GM23338 (cell line): ENCODE results near the gene PRCC. TPM values are rescaled to one million over a fixed set of nuclear protein-coding genes. Genes with fewer than 3 reads are reported as not detected.
A peak's percentile ranks its signal among the peaks of the same experiment; 100 is the strongest.

Experiments
- ATAC-seq: fragments of 200-7000 bp; cut with Tn5 transposase; 3 replicates; pipeline ENCODE4 v1.9.1; 2020
- DNase-seq: peaks from one replicate; pipeline ENCODE4 v3.0.0-alpha.2; 2015; ENCODE audit warnings: low spot score
- H2AFZ ChIP-seq: fragments of 200-600 bp; sonication (generic); 2 replicates; pipeline ENCODE4 v1.8.0; 2016; ENCODE audit warnings: antibody characterized with exemption, mild to moderate bottlenecking, moderate library complexity
- H3F3A ChIP-seq: fragments of 200-600 bp; sonication (generic); replicated peaks from 2 replicates; pipeline ENCODE4 v1.8.0; 2017; ENCODE audit warnings: antibody characterized with exemption, mixed run types, low read depth
- H3K27ac ChIP-seq: fragments of 200-600 bp; sonication (generic); 2 replicates; pipeline ENCODE4 v1.6.1; 2016; ENCODE audit warnings: low read depth
- H3K27me3 ChIP-seq: fragments of 200-600 bp; sonication (generic); 2 replicates; pipeline ENCODE4 v1.8.0; 2016; ENCODE audit warnings: mild to moderate bottlenecking, mixed run types, moderate library complexity; ENCODE audit not compliant: insufficient read depth
- H3K36me3 ChIP-seq: fragments of 200-600 bp; sonication (generic); 2 replicates; pipeline ENCODE4 v1.8.0; 2016; ENCODE audit warnings: mild to moderate bottlenecking; ENCODE audit not compliant: insufficient read depth
- H3K4me1 ChIP-seq: fragments of 200-600 bp; sonication (generic); 2 replicates; pipeline ENCODE4 v1.8.0; 2016; ENCODE audit warnings: mild to moderate bottlenecking, moderate library complexity; ENCODE audit not compliant: insufficient read depth
- H3K4me2 ChIP-seq: fragments of 200-600 bp; sonication (generic); 2 replicates; pipeline ENCODE4 v1.7.1; 2017; ENCODE audit warnings: mixed run types
- H3K4me3 ChIP-seq: fragments of 200-600 bp; sonication (generic); 2 replicates; pipeline ENCODE4 v1.6.1; 2016; ENCODE audit warnings: mixed run types
- H3K79me2 ChIP-seq: fragments of 200-600 bp; sonication (generic); replicated peaks from 2 replicates; pipeline ENCODE4 v1.8.0; 2017; ENCODE audit warnings: mild to moderate bottlenecking; ENCODE audit not compliant: insufficient read depth
- H3K9me2 ChIP-seq: fragments of 200-600 bp; sonication (generic); 2 replicates; pipeline ENCODE4 v1.8.0; 2017; ENCODE audit not compliant: insufficient read depth
- H4K20me1 ChIP-seq: fragments of 200-600 bp; sonication (generic); replicated peaks from 2 replicates; pipeline ENCODE4 v1.8.0; 2017; ENCODE audit warnings: mild to moderate bottlenecking; ENCODE audit not compliant: insufficient read depth
- H3K27ac Mint-ChIP-seq: 2 replicates; pipeline ENCODE4 v1.8.0; 2020; ENCODE audit warnings: inconsistent platforms, mild to moderate bottlenecking, moderate library complexity, mixed read lengths
- H3K27me3 Mint-ChIP-seq: 3 replicates; pipeline ENCODE4 v1.8.0; 2022; ENCODE audit warnings: low read depth, mild to moderate bottlenecking, moderate library complexity, mixed read lengths, inconsistent platforms; ENCODE audit not compliant: insufficient read depth, poor library complexity
- H3K36me3 Mint-ChIP-seq: 3 replicates; pipeline ENCODE4 v1.8.0; 2021; ENCODE audit warnings: low read depth, mild to moderate bottlenecking, inconsistent platforms, moderate library complexity, mixed read lengths
- H3K4me1 Mint-ChIP-seq: 3 replicates; pipeline ENCODE4 v1.8.0; 2020; ENCODE audit warnings: mild to moderate bottlenecking, inconsistent platforms, mixed read lengths
- H3K4me3 Mint-ChIP-seq: 3 replicates; pipeline ENCODE4 v1.8.0; 2021; ENCODE audit warnings: moderate library complexity, mild to moderate bottlenecking, inconsistent platforms, mixed read lengths
- H3K9me3 Mint-ChIP-seq: 3 replicates; pipeline ENCODE4 v1.8.0; 2020; ENCODE audit warnings: moderate library complexity, mild to moderate bottlenecking, inconsistent platforms, mixed read lengths
- CREB1 ChIP-seq: fragments of 250-450 bp; sonication (Bioruptor Pico); IDR thresholded peaks from 2 replicates; pipeline ENCODE4 v1.5.0; 2020; ENCODE audit warnings: low read depth, mild to moderate bottlenecking, moderate library complexity
- ETS1 ChIP-seq: IDR thresholded peaks from 2 replicates; pipeline ENCODE4 v1.6.1; 2016; ENCODE audit warnings: antibody characterized with exemption
- EZH2 ChIP-seq: fragments of 200-600 bp; sonication (generic); IDR thresholded peaks from one replicate; pipeline ENCODE4 v1.8.0; 2017; ENCODE audit warnings: antibody characterized with exemption, mild to moderate bottlenecking, low read depth; ENCODE audit not compliant: unreplicated experiment
- EZH2phosphoT487 ChIP-seq: fragments of 200-600 bp; sonication (generic); IDR thresholded peaks from one replicate; pipeline ENCODE4 v1.8.1; 2018; ENCODE audit warnings: antibody characterized with exemption; ENCODE audit not compliant: unreplicated experiment
- JUNB ChIP-seq: IDR thresholded peaks from one replicate; pipeline ENCODE4 v1.6.1; 2016; ENCODE audit warnings: antibody characterized with exemption; ENCODE audit not compliant: unreplicated experiment
- NANOG ChIP-seq: IDR thresholded peaks from 2 replicates; pipeline ENCODE4 v1.6.1; 2016; ENCODE audit warnings: antibody characterized with exemption, borderline replicate concordance
- STAT1 ChIP-seq: IDR thresholded peaks from one replicate; pipeline ENCODE4 v1.6.1; 2016; ENCODE audit warnings: antibody characterized with exemption; ENCODE audit not compliant: unreplicated experiment
- ZNF114 ChIP-seq: fragments of 250-450 bp; sonication (Bioruptor Pico); IDR thresholded peaks from 2 replicates; pipeline ENCODE4 v1.5.0; 2020; ENCODE audit warnings: mild to moderate bottlenecking, moderate library complexity
- ZNF462 ChIP-seq: fragments of 250-450 bp; sonication (Bioruptor Pico); IDR thresholded peaks from 2 replicates; pipeline ENCODE4 v1.5.0; 2020; ENCODE audit warnings: mild to moderate bottlenecking, moderate library complexity
- polyA plus RNA-seq: library from polyadenylated mRNA; unstranded; fragments of >200 nt; fragmentation: Nextera tagmentation; extraction: Ambion mirVana; gene quantifications from 2 replicates; pipeline ENCODE4 v1.2.1, GENCODE V29; 2016
- total RNA-seq: library from RNA; depleted of rRNA; stranded (reverse); fragments of >200 nt; shearing (Covaris generic); gene quantifications from 2 replicates; pipeline ENCODE4 v1.2.3, GENCODE V29; 2014
- TF ChIP-seq, protein P1 (sequence below): IDR thresholded peaks from one replicate; pipeline ENCODE4 v1.6.1; 2018; ENCODE audit warnings: antibody characterized with exemption; ENCODE audit not compliant: unreplicated experiment

The PRCC gene
- total and polyA plus RNA-seq, 2 experiments from 2014 or later, result 66.2 to 72.9 TPM

GRCh38 chr1:156745881-156746280, 21.5 kb upstream of the PRCC start:
- H3K4me3 Mint-ChIP-seq, result peak overlapping the region; percentile 89
- TF ChIP-seq ZNF462, result no peak
- TF ChIP-seq NANOG, result no peak
- no peak for TF ChIP-seq STAT1
- no peak for TF ChIP-seq ETS1
- TF ChIP-seq, protein P1, sequence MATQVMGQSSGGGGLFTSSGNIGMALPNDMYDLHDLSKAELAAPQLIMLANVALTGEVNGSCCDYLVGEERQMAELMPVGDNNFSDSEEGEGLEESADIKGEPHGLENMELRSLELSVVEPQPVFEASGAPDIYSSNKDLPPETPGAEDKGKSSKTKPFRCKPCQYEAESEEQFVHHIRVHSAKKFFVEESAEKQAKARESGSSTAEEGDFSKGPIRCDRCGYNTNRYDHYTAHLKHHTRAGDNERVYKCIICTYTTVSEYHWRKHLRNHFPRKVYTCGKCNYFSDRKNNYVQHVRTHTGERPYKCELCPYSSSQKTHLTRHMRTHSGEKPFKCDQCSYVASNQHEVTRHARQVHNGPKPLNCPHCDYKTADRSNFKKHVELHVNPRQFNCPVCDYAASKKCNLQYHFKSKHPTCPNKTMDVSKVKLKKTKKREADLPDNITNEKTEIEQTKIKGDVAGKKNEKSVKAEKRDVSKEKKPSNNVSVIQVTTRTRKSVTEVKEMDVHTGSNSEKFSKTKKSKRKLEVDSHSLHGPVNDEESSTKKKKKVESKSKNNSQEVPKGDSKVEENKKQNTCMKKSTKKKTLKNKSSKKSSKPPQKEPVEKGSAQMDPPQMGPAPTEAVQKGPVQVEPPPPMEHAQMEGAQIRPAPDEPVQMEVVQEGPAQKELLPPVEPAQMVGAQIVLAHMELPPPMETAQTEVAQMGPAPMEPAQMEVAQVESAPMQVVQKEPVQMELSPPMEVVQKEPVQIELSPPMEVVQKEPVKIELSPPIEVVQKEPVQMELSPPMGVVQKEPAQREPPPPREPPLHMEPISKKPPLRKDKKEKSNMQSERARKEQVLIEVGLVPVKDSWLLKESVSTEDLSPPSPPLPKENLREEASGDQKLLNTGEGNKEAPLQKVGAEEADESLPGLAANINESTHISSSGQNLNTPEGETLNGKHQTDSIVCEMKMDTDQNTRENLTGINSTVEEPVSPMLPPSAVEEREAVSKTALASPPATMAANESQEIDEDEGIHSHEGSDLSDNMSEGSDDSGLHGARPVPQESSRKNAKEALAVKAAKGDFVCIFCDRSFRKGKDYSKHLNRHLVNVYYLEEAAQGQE, result no peak
- TF ChIP-seq CREB1, result no peak
- no peak for TF ChIP-seq ZNF114 (CRISPR knock-in tag)
- no peak for TF ChIP-seq EZH2phosphoT487
- TF ChIP-seq JUNB, result no peak
- TF ChIP-seq EZH2, result no peak
- no peak for ATAC-seq
- Histone ChIP-seq H3F3A (peaks cover 44% of the 10 kb centered on the region), H3K4me2 (peak overlapping the region; percentile 100), H3K27ac (peak overlapping the region; percentile 100), H3K4me3 (peak overlapping the region; percentile 88), H3K36me3 (peaks cover 5% of the 10 kb centered on the region; the same call in 1 of the 2 replicates), H3K9me2 (no peaks in the 10 kb centered on the region), H3K27me3 (no peaks in the 10 kb centered on the region), H3K79me2 (peaks cover 59% of the 10 kb centered on the region), H2AFZ (no peak overlapping the region), H4K20me1 (peaks cover 16% of the 10 kb centered on the region), H3K4me1 (peaks cover 63% of the 10 kb centered on the region)
- H3K27ac Mint-ChIP-seq, result peak overlapping the region; percentile 100
- H3K36me3 Mint-ChIP-seq, result peaks cover 64% of the 10 kb centered on the region
- peaks cover 67% of the 10 kb centered on the region for H3K4me1 Mint-ChIP-seq
- DNase-seq, result no peak
- no peaks in the 10 kb centered on the region; the same call in 1 of the 3 replicates for H3K9me3 Mint-ChIP-seq
- H3K27me3 Mint-ChIP-seq, result peaks cover 28% of the 10 kb centered on the region
